Brain microvascular endothelial cell (primary cell): ENCODE data around the gene RECQL5.

Experiments used
- DNase-seq: peaks from one replicate; pipeline ENCODE4 v3.0.0-alpha.2; 2020
- H3K27ac ChIP-seq: fragments of 250-450 bp; sonication (Bioruptor Pico); 2 replicates; pipeline ENCODE4 v1.5.1; 2020; ENCODE audit warnings: mild to moderate bottlenecking, moderate library complexity
- H3K27me3 ChIP-seq: fragments of 250-450 bp; sonication (Bioruptor Pico); replicated peaks from 2 replicates; pipeline ENCODE4 v1.5.1; 2020; ENCODE audit warnings: mild to moderate bottlenecking
- H3K36me3 ChIP-seq: fragments of 250-450 bp; sonication (Bioruptor Pico); replicated peaks from 2 replicates; pipeline ENCODE4 v1.5.1; 2020; ENCODE audit warnings: mild to moderate bottlenecking
- H3K4me3 ChIP-seq: 2 replicates; pipeline ENCODE4 v1.5.1; 2011; ENCODE audit warnings: low read depth, mild to moderate bottlenecking, control low read depth, low read length, moderate library complexity
- in situ Hi-C: cut with HindIII; loops from 2 replicates; pipeline ENCODE4 v1.10.0; 2017; ENCODE audit warnings: low sequenced_read_pairs, low pct_ligation_motif_present
- TF ChIP-seq, protein P1 (sequence below): IDR thresholded peaks from 2 replicates; pipeline ENCODE4 v1.5.1; 2011; ENCODE audit warnings: low read depth, mild to moderate bottlenecking, moderate library complexity, low read length, control low read depth, inconsistent platforms; ENCODE audit errors: missing control alignments

The RECQL5 gene

DNA sequence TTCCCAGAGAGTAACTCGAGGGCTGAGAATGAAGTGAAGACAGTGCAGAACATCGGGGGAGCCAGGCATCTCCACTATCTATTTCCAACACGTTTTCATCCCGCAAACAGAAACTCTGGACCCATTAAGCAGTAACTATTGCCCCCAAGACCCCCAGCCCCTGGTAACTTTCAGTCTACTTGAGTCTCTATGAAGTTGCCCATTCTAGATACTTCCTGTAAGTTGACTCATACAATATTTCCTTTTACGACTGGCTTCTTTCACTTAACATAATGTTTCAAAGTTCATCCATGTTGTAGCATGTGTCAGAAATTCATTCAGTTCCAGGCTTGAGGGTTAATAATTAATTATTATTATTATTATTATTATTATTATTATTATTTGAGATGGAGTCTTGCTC, 59.9 kb downstream of the RECQL5 start:
- Histone ChIP-seq H3K36me3 (no peaks in the 10 kb centered on the region), H3K27ac (no peak overlapping the region), H3K27me3 (no peaks in the 10 kb centered on the region), H3K4me3 (no peak overlapping the region)
- in situ Hi-C loops: no loop called here
- TF ChIP-seq, protein P1, sequence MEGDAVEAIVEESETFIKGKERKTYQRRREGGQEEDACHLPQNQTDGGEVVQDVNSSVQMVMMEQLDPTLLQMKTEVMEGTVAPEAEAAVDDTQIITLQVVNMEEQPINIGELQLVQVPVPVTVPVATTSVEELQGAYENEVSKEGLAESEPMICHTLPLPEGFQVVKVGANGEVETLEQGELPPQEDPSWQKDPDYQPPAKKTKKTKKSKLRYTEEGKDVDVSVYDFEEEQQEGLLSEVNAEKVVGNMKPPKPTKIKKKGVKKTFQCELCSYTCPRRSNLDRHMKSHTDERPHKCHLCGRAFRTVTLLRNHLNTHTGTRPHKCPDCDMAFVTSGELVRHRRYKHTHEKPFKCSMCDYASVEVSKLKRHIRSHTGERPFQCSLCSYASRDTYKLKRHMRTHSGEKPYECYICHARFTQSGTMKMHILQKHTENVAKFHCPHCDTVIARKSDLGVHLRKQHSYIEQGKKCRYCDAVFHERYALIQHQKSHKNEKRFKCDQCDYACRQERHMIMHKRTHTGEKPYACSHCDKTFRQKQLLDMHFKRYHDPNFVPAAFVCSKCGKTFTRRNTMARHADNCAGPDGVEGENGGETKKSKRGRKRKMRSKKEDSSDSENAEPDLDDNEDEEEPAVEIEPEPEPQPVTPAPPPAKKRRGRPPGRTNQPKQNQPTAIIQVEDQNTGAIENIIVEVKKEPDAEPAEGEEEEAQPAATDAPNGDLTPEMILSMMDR: no peak
- no peak for DNase-seq

DNA sequence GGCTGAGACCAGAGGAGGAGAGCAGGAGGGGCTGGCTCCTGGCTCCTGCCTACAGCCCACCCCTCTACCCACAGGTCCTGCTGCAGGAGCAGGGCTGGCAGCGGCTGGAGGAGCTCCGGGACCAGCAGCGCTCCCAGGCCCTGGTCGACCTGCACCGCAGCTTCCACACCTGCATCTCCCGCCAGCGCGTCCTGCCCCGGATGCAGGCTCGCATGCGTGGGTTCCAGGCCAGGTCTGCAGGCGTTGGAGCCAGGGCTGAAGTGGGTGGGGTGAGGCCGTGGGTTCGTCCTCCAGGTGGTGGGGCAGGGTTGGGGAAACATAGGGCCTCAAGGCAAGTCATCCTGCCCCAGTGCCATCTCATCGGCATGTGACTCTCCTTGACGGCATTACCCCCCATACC, 61.2 kb downstream of the RECQL5 start:
- TF ChIP-seq, protein P1: no peak
- H3K36me3 ChIP-seq: no peaks in the 10 kb centered on the region
- in situ Hi-C loops: no loop called here
- H3K27ac ChIP-seq: no peak overlapping the region
- no peaks in the 10 kb centered on the region for H3K27me3 ChIP-seq
- DNase-seq: no peak
- H3K4me3 ChIP-seq: no peak overlapping the region

DNA sequence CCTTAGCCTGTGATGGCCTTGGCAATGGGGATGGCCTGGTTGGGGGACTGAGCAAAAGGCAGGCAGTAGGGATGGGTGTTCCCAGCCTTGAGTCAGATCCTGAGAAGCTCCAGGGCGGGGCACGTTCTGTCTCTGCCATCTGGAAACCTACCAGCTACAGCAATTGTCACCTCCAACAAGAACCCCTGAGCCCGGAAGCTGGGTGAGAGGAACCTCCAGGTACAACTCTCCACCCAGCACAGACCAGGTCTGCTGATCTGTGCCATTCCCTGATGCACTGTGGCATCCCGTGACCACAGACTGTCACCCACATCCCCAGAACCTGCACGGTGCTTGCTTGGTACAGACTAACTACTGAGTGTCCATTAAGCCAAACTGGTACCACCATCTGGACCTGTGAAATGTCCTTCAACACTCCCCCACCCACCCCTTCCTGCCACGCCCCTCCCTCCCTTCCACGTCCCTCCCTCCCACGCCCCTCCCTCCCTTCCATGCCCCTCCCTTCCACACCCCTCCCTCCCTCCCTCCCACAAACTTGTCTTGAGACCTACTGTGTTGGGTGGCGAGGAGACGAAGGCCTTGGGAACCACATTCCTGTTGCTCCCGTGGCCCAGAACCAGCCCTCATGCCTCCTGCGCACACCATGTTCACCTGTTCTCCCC, 62.8 kb downstream of the RECQL5 start:
- TF ChIP-seq, protein P1: no peak
- no peak overlapping the region for H3K4me3 ChIP-seq
- in situ Hi-C loops: no loop called here
- no peak overlapping the region for H3K27ac ChIP-seq
- H3K36me3 ChIP-seq: no peaks in the 10 kb centered on the region
- H3K27me3 ChIP-seq: no peaks in the 10 kb centered on the region
- DNase-seq: no peak

DNA sequence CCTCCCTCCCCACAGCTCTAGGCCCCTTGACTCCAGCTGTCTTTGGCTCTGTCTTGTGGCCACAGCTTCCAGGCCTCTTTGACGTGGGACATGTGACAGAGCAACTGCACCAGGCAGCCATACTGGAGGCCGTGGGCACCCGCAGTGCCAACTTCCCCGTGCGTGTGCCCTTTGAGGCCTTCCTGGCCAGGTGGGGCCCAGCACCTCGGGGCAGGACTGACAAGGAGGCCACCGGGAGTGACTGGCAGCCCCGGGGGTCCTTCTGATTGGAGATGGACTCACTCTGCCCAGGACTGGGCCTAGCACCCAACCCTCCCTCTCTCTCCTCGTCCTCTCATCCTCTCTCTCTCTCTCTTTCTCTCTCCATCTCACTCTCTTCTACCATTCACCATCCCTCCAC, 63.8 kb downstream of the RECQL5 start:
- no peak overlapping the region for H3K4me3 ChIP-seq
- TF ChIP-seq, protein P1: no peak
- in situ Hi-C loops: no loop called here
- H3K27ac ChIP-seq: no peak overlapping the region
- no peaks in the 10 kb centered on the region for H3K27me3 ChIP-seq
- no peak for DNase-seq
- H3K36me3 ChIP-seq: no peaks in the 10 kb centered on the region

DNA sequence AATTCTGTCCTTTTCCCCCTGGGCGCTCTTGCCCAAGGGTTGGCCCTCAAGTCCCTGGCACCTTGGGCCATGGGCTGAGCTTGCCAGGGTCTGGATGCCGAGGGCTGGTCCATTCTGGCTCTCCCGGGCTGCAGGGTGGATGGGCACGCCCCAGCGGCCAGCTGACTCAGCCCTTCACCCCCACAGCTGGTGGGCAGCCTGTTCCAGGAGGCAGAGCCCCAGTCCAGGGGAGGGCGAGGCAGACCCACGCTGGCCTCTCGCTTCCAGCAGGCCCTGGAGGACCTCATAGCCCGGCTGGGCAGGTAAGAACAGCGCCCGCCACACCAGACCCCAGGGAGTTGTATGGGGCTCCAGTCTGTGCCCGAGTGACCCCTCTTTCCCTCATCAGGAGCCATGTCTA, 64.3 kb downstream of the RECQL5 start:
- H3K4me3 ChIP-seq: no peak overlapping the region
- TF ChIP-seq, protein P1: no peak
- DNase-seq: no peak
- no peaks in the 10 kb centered on the region for H3K27me3 ChIP-seq
- in situ Hi-C loops: no loop called here
- no peak overlapping the region for H3K27ac ChIP-seq
- no peaks in the 10 kb centered on the region for H3K36me3 ChIP-seq
